ENCODE measurements around the gene KLF3.

GRCh38 chr4:38711066-38711465 is 47.1 kb downstream of the KLF3 start:
- TF ChIP-seq CTCF (IDR thresholded peaks at IDR 0.05) (no peak), POLR2A (IDR thresholded peaks at IDR 0.05) (no peak)

Measured in right lobe of liver (tissue), 4 donors.